SW 1271 (cell line): ENCODE data around the gene HOXC12.
A peak's percentile ranks its signal among the peaks of the same experiment; 100 is the strongest.

Experiments used
- DNase-seq, 2 experiments: peaks; one replicate each; lab custom pipeline; 2025; lab: John Stamatoyannopoulos, UW

Gene HOXC12

GRCh38 chr12:53954694-53955035 lies at the start of gene HOXC12:
TSS of gene HOXC12 (plus strand) at chr12:53954903. CDS start at chr12:53954930, 27 bp downstream.
- DNase-seq: no peak

GRCh38 chr12:53907103-53907502 lies 47.6 kb upstream of the HOXC12 start:
- DNase-seq: no peak

GRCh38 chr12:53916788-53917655 lies 37.7 kb upstream of the HOXC12 start:
- no peak for DNase-seq

- DNase-seq: no peak
These were observed 29.9 kb upstream of the HOXC12 start for GRCh38 chr12:53924521-53925405.

- DNase-seq: no peak
These were observed 27.3 kb upstream of the HOXC12 start for GRCh38 chr12:53927220-53928029.

GRCh38 chr12:53928054-53928835 lies 26.5 kb upstream of the HOXC12 start:
- DNase-seq: no peak

- no peak for DNase-seq
These were observed 25.2 kb upstream of the HOXC12 start for GRCh38 chr12:53929527-53929926.

- DNase-seq: no peak
These were observed 24.0 kb upstream of the HOXC12 start for GRCh38 chr12:53930591-53931255.

- DNase-seq: no peak
These were observed 22.7 kb upstream of the HOXC12 start for GRCh38 chr12:53931844-53932581.

GRCh38 chr12:53932915-53933314 lies 21.8 kb upstream of the HOXC12 start:
- DNase-seq: no peak

GRCh38 chr12:53935383-53936341 lies 19.0 kb upstream of the HOXC12 start:
- DNase-seq: no peak

GRCh38 chr12:53937099-53937498 lies 17.6 kb upstream of the HOXC12 start:
- DNase-seq: no peak

GRCh38 chr12:53937596-53938325 lies 16.9 kb upstream of the HOXC12 start:
- DNase-seq: no peak

GRCh38 chr12:53938326-53939140 lies 16.2 kb upstream of the HOXC12 start, which contains the start of gene HOXC13:
TSS of gene HOXC13 (plus strand) at chr12:53938831. CDS start at chr12:53938907, 76 bp downstream.
- DNase-seq: peak; percentile 98 to 99

GRCh38 chr12:53939141-53940108 lies 15.3 kb upstream of the HOXC12 start:
- no peak for DNase-seq

- no peak for DNase-seq
These were observed 14.2 kb upstream of the HOXC12 start for GRCh38 chr12:53940443-53941014.
